ENCODE results near the gene PLD5. TPM values are rescaled to one million over a fixed set of nuclear protein-coding genes. Genes with fewer than 3 reads are reported as not detected.

PLD5 gene
- 0.36 TPM for polyA plus RNA-seq
- long read RNA-seq, donor 1: 0 reads
- long read RNA-seq, donor 2: 0 reads
- long read RNA-seq, donor 3: 0 reads
- long read RNA-seq, donor 4: 0 reads
- long read RNA-seq, donor 5: 0 reads
- long read RNA-seq, donor 6: 0 reads
- long read RNA-seq, donor 7: 0 reads
- long read RNA-seq, donor 8: 0 reads
- long read RNA-seq, donor 9: 0 reads
- long read RNA-seq, donor 10: 0 reads
- long read RNA-seq, donor 11: 0 reads

GRCh38 chr1:242524571-242525359, at the start of gene PLD5:
PLD5 (minus strand) TSS chr1:242524697.
- no CpG with 5 or more reads among the region's 77 CpGs for WGBS (ENCODE audit: insufficient coverage, low lambda C conversion rate)
- Histone ChIP-seq H3K4me1 (ENCODE audit: control insufficient read depth, insufficient read depth, low read length) (peaks cover 2% of the 10 kb centered on the region), H3K4me3 (ENCODE audit: low read length) (peak within 1 kb of the TSS; percentile 21), H3K9me3 (ENCODE audit: control insufficient read depth, low read depth, low read length) (no peaks in the 10 kb centered on the region), H3K36me3 (ENCODE audit: control insufficient read depth, insufficient read depth, low read length) (no peaks in the 10 kb centered on the region), H3K27me3 (ENCODE audit: control insufficient read depth, insufficient read depth, low read length) (peaks cover 47% of the 10 kb centered on the region), H3K27ac (ENCODE audit: low read length) (no peak within 1 kb of the TSS)
- DNase-seq: no peak

GRCh38 chr1:242569867-242570266, 45.4 kb upstream of the PLD5 start:
- DNase-seq: no peak
- Histone ChIP-seq H3K27ac (ENCODE audit: low read length) (no peak overlapping the region), H3K4me1 (ENCODE audit: control insufficient read depth, insufficient read depth, low read length) (no peaks in the 10 kb centered on the region), H3K9me3 (ENCODE audit: control insufficient read depth, low read depth, low read length) (no peaks in the 10 kb centered on the region), H3K4me3 (ENCODE audit: low read length) (no peak overlapping the region), H3K36me3 (ENCODE audit: control insufficient read depth, insufficient read depth, low read length) (no peaks in the 10 kb centered on the region), H3K27me3 (ENCODE audit: control insufficient read depth, insufficient read depth, low read length) (no peaks in the 10 kb centered on the region)
- 57% methylated on average over 1 of the region's 1 CpG for WGBS (ENCODE audit: insufficient coverage, low lambda C conversion rate)

GRCh38 chr1:242568666-242569065, 44.2 kb upstream of the PLD5 start:
- H3K4me3 ChIP-seq (ENCODE audit: low read length): no peak overlapping the region
- no peaks in the 10 kb centered on the region for H3K36me3 ChIP-seq (ENCODE audit: control insufficient read depth, insufficient read depth, low read length)
- no peaks in the 10 kb centered on the region for H3K4me1 ChIP-seq (ENCODE audit: control insufficient read depth, insufficient read depth, low read length)
- no peaks in the 10 kb centered on the region for H3K9me3 ChIP-seq (ENCODE audit: control insufficient read depth, low read depth, low read length)
- WGBS (ENCODE audit: insufficient coverage, low lambda C conversion rate): no CpG with 5 or more reads among the region's 9 CpGs
- H3K27ac ChIP-seq (ENCODE audit: low read length): no peak overlapping the region
- no peaks in the 10 kb centered on the region for H3K27me3 ChIP-seq (ENCODE audit: control insufficient read depth, insufficient read depth, low read length)
- DNase-seq: no peak

- Histone ChIP-seq H3K27me3 (ENCODE audit: control insufficient read depth, insufficient read depth, low read length) (no peaks in the 10 kb centered on the region), H3K36me3 (ENCODE audit: control insufficient read depth, insufficient read depth, low read length) (no peaks in the 10 kb centered on the region), H3K4me1 (ENCODE audit: control insufficient read depth, insufficient read depth, low read length) (no peaks in the 10 kb centered on the region), H3K9me3 (ENCODE audit: control insufficient read depth, low read depth, low read length) (no peaks in the 10 kb centered on the region), H3K4me3 (ENCODE audit: low read length) (no peak overlapping the region), H3K27ac (ENCODE audit: low read length) (no peak overlapping the region)
- no CpG with 5 or more reads among the region's 3 CpGs for WGBS (ENCODE audit: insufficient coverage, low lambda C conversion rate)
- no peak for DNase-seq
These were observed 43.1 kb upstream of the PLD5 start for GRCh38 chr1:242567596-242567995.

- no peaks in the 10 kb centered on the region for H3K27me3 ChIP-seq (ENCODE audit: control insufficient read depth, insufficient read depth, low read length)
- no peak overlapping the region for H3K27ac ChIP-seq (ENCODE audit: low read length)
- DNase-seq: no peak
- 77% methylated on average over 3 of the region's 5 CpGs for WGBS (ENCODE audit: insufficient coverage, low lambda C conversion rate)
- H3K36me3 ChIP-seq (ENCODE audit: control insufficient read depth, insufficient read depth, low read length): no peaks in the 10 kb centered on the region
- H3K4me1 ChIP-seq (ENCODE audit: control insufficient read depth, insufficient read depth, low read length): no peaks in the 10 kb centered on the region
- H3K9me3 ChIP-seq (ENCODE audit: control insufficient read depth, low read depth, low read length): no peaks in the 10 kb centered on the region
- H3K4me3 ChIP-seq (ENCODE audit: low read length): no peak overlapping the region
These were observed 32.3 kb upstream of the PLD5 start for GRCh38 chr1:242556759-242557158.

- H3K9me3 ChIP-seq (ENCODE audit: control insufficient read depth, low read depth, low read length): no peaks in the 10 kb centered on the region
- H3K27me3 ChIP-seq (ENCODE audit: control insufficient read depth, insufficient read depth, low read length): no peaks in the 10 kb centered on the region
- no peak for DNase-seq
- no peaks in the 10 kb centered on the region for H3K36me3 ChIP-seq (ENCODE audit: control insufficient read depth, insufficient read depth, low read length)
- no peaks in the 10 kb centered on the region for H3K4me1 ChIP-seq (ENCODE audit: control insufficient read depth, insufficient read depth, low read length)
- H3K4me3 ChIP-seq (ENCODE audit: low read length): no peak overlapping the region
- no peak overlapping the region for H3K27ac ChIP-seq (ENCODE audit: low read length)
These were observed 31.8 kb upstream of the PLD5 start for GRCh38 chr1:242556276-242556675.

- DNase-seq: no peak
- Histone ChIP-seq H3K4me1 (ENCODE audit: control insufficient read depth, insufficient read depth, low read length) (no peaks in the 10 kb centered on the region), H3K9me3 (ENCODE audit: control insufficient read depth, low read depth, low read length) (no peaks in the 10 kb centered on the region), H3K4me3 (ENCODE audit: low read length) (no peak overlapping the region), H3K36me3 (ENCODE audit: control insufficient read depth, insufficient read depth, low read length) (no peaks in the 10 kb centered on the region), H3K27ac (ENCODE audit: low read length) (no peak overlapping the region), H3K27me3 (ENCODE audit: control insufficient read depth, insufficient read depth, low read length) (no peaks in the 10 kb centered on the region)
- WGBS (ENCODE audit: insufficient coverage, low lambda C conversion rate): no CpG with 5 or more reads among the region's 6 CpGs
These were observed 30.1 kb upstream of the PLD5 start for GRCh38 chr1:242554577-242554976.

- Histone ChIP-seq H3K36me3 (ENCODE audit: control insufficient read depth, insufficient read depth, low read length) (no peaks in the 10 kb centered on the region), H3K9me3 (ENCODE audit: control insufficient read depth, low read depth, low read length) (no peaks in the 10 kb centered on the region), H3K27ac (ENCODE audit: low read length) (no peak overlapping the region), H3K4me3 (ENCODE audit: low read length) (no peak overlapping the region), H3K27me3 (ENCODE audit: control insufficient read depth, insufficient read depth, low read length) (no peaks in the 10 kb centered on the region), H3K4me1 (ENCODE audit: control insufficient read depth, insufficient read depth, low read length) (no peaks in the 10 kb centered on the region)
- no peak for DNase-seq
- 33% methylated on average over 1 of the region's 6 CpGs for WGBS (ENCODE audit: insufficient coverage, low lambda C conversion rate)
These were observed 22.6 kb upstream of the PLD5 start for GRCh38 chr1:242546849-242547729.

- H3K4me1 ChIP-seq (ENCODE audit: control insufficient read depth, insufficient read depth, low read length): no peaks in the 10 kb centered on the region
- H3K27me3 ChIP-seq (ENCODE audit: control insufficient read depth, insufficient read depth, low read length): no peaks in the 10 kb centered on the region
- WGBS (ENCODE audit: insufficient coverage, low lambda C conversion rate): 80% methylated on average over 1 of the region's 3 CpGs
- H3K9me3 ChIP-seq (ENCODE audit: control insufficient read depth, low read depth, low read length): no peaks in the 10 kb centered on the region
- H3K27ac ChIP-seq (ENCODE audit: low read length): no peak overlapping the region
- DNase-seq: no peak
- no peaks in the 10 kb centered on the region for H3K36me3 ChIP-seq (ENCODE audit: control insufficient read depth, insufficient read depth, low read length)
- H3K4me3 ChIP-seq (ENCODE audit: low read length): no peak overlapping the region
These were observed 21.9 kb upstream of the PLD5 start for GRCh38 chr1:242546441-242546840.

- no peaks in the 10 kb centered on the region for H3K36me3 ChIP-seq (ENCODE audit: control insufficient read depth, insufficient read depth, low read length)
- H3K27ac ChIP-seq (ENCODE audit: low read length): no peak overlapping the region
- DNase-seq: no peak
- no peaks in the 10 kb centered on the region for H3K27me3 ChIP-seq (ENCODE audit: control insufficient read depth, insufficient read depth, low read length)
- no peaks in the 10 kb centered on the region for H3K9me3 ChIP-seq (ENCODE audit: control insufficient read depth, low read depth, low read length)
- no peaks in the 10 kb centered on the region for H3K4me1 ChIP-seq (ENCODE audit: control insufficient read depth, insufficient read depth, low read length)
- H3K4me3 ChIP-seq (ENCODE audit: low read length): no peak overlapping the region
- 82% methylated on average over 2 of the region's 2 CpGs for WGBS (ENCODE audit: insufficient coverage, low lambda C conversion rate)
These were observed 19.6 kb upstream of the PLD5 start for GRCh38 chr1:242544071-242544470.

Data from large intestine (tissue), 12 donors.